Chondrocyte (in vitro differentiated cells): ENCODE measurements around the gene SMYD5. TPM values are rescaled to one million over a fixed set of nuclear protein-coding genes. Genes with fewer than 3 reads are reported as not detected.

Experiments used
- DNase-seq: peaks from one replicate; pipeline ENCODE4 v3.0.0; 2021; ENCODE audit warnings: mixed read lengths, low spot score
- H3K27ac Mint-ChIP-seq: one replicate; pipeline ENCODE4 v1.8.0; 2021; ENCODE audit warnings: mild to moderate bottlenecking, moderate library complexity, mixed read lengths; ENCODE audit not compliant: unreplicated experiment
- H3K27me3 Mint-ChIP-seq: 2 replicates; pipeline ENCODE4 v1.8.0; 2021; ENCODE audit warnings: low read depth, mixed read lengths
- H3K36me3 Mint-ChIP-seq: 2 replicates; pipeline ENCODE4 v1.8.0; 2021; ENCODE audit warnings: low read depth, mixed read lengths
- H3K4me1 Mint-ChIP-seq: 2 replicates; pipeline ENCODE4 v1.8.0; 2021; ENCODE audit warnings: low read depth, mild to moderate bottlenecking, mixed read lengths
- H3K4me3 Mint-ChIP-seq: one replicate; pipeline ENCODE4 v1.8.0; 2021; ENCODE audit warnings: mild to moderate bottlenecking, moderate library complexity, mixed read lengths; ENCODE audit not compliant: unreplicated experiment
- H3K9me3 Mint-ChIP-seq: 2 replicates; pipeline ENCODE4 v1.8.0; 2021; ENCODE audit warnings: low read depth, mixed read lengths
- CTCF ChIP-seq: fragments of 200-600 bp; sonication (generic); IDR thresholded peaks from 2 replicates; pipeline ENCODE4 v1.5.0; 2021; ENCODE audit warnings: antibody characterized with exemption, mild to moderate bottlenecking, moderate library complexity
- total RNA-seq: library from RNA; stranded (reverse); gene quantifications from 3 replicates; pipeline ENCODE4 v1.2.1, GENCODE V29; 2021

The SMYD5 gene
- total RNA-seq, 1 donor from 2014 or later: 10.0 TPM

GRCh38 chr2:73252238-73253027, 38.4 kb downstream of the SMYD5 start:
- TF ChIP-seq CTCF: no peak
- Mint-ChIP-seq H3K27ac (no peak overlapping the region), H3K9me3 (no peaks in the 10 kb centered on the region), H3K4me1 (no peaks in the 10 kb centered on the region), H3K27me3 (no peaks in the 10 kb centered on the region), H3K4me3 (no peak overlapping the region), H3K36me3 (peaks cover 32% of the 10 kb centered on the region)
- DNase-seq: no peak

GRCh38 chr2:73253400-73253799, 39.4 kb downstream of the SMYD5 start:
- H3K27ac Mint-ChIP-seq: no peak overlapping the region

GRCh38 chr2:73253901-73254300, 39.9 kb downstream of the SMYD5 start:
- Mint-ChIP-seq H3K4me3 (no peak overlapping the region), H3K27ac (no peak overlapping the region), H3K27me3 (no peaks in the 10 kb centered on the region), H3K9me3 (no peaks in the 10 kb centered on the region), H3K36me3 (peaks cover 27% of the 10 kb centered on the region), H3K4me1 (no peaks in the 10 kb centered on the region)
- DNase-seq: no peak
- no peak for TF ChIP-seq CTCF

More at GRCh38 chr2:73253400-73253799, 39.4 kb downstream of the SMYD5 start:
- DNase-seq: no peak
- no peaks in the 10 kb centered on the region for H3K4me1 Mint-ChIP-seq
- no peaks in the 10 kb centered on the region for H3K9me3 Mint-ChIP-seq
- H3K4me3 Mint-ChIP-seq: no peak overlapping the region
- TF ChIP-seq CTCF: no peak
- peaks cover 29% of the 10 kb centered on the region for H3K36me3 Mint-ChIP-seq
- H3K27me3 Mint-ChIP-seq: no peaks in the 10 kb centered on the region

GRCh38 chr2:73254343-73255006, 40.4 kb downstream of the SMYD5 start:
- TF ChIP-seq CTCF: no peak
- no peak overlapping the region for H3K4me3 Mint-ChIP-seq
- no peak for DNase-seq

GRCh38 chr2:73255007-73255644, 41.1 kb downstream of the SMYD5 start:
- H3K4me3 Mint-ChIP-seq: no peak overlapping the region

More at GRCh38 chr2:73254343-73255006, 40.4 kb downstream of the SMYD5 start:
- Mint-ChIP-seq H3K36me3 (peaks cover 24% of the 10 kb centered on the region), H3K27me3 (no peaks in the 10 kb centered on the region), H3K4me1 (no peaks in the 10 kb centered on the region), H3K9me3 (no peaks in the 10 kb centered on the region), H3K27ac (no peak overlapping the region)

More at GRCh38 chr2:73255007-73255644, 41.1 kb downstream of the SMYD5 start:
- Mint-ChIP-seq H3K36me3 (peaks cover 17% of the 10 kb centered on the region), H3K27ac (no peak overlapping the region), H3K27me3 (no peaks in the 10 kb centered on the region), H3K9me3 (no peaks in the 10 kb centered on the region), H3K4me1 (no peaks in the 10 kb centered on the region)
- no peak for DNase-seq
- no peak for TF ChIP-seq CTCF
